ENCODE measurements around the gene APCDD1L.

- TF ChIP-seq CTCF (IDR thresholded peaks at IDR 0.05) (no peak), POLR2A (IDR thresholded peaks at IDR 0.05) (no peak), POLR2AphosphoS5 (IDR thresholded peaks at IDR 0.05) (no peak)
Measured at GRCh38 chr20:58453391-58453790, 61.8 kb downstream of the APCDD1L start.

All from upper lobe of left lung (tissue), 4 donors.